ENCODE data around the gene DUS2. TPM values are rescaled to one million over a fixed set of nuclear protein-coding genes. Genes with fewer than 3 reads are reported as not detected.

DUS2 gene
- total RNA-seq, 1 experiment from 2014 or later, result 19.9 TPM

DNA sequence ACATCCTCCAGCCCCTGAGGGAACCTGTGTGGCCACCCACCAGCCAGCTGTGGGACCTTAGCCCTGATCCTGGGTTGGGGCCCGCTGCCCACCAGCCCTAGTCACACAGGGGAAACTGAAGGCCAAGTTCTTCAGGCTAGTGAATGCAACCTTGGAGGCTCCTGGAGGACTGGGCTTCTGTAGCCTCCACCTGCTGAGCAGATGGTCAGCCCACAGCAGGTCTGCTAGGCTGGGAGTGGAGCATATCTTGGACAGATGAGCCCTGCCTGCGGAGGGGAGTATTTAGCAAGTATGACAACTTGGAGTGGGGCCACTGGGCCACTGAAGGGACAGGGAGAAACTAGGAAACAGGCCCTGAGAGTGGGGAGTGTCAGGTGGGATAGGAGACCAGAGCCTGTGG, 46.9 kb upstream of the DUS2 start:
- Histone ChIP-seq H3K27me3 (ENCODE audit: low read length) (no peaks in the 10 kb centered on the region), H3K9me2 (replicated peaks; ENCODE audit: low read length) (no peaks in the 10 kb centered on the region), H3K4me3 (ENCODE audit: low read length) (no peak overlapping the region), H3K9ac (ENCODE audit: low read length) (no peak overlapping the region), H3K4me2 (ENCODE audit: low read length) (no peak overlapping the region), H3K79me2 (ENCODE audit: low read length) (no peaks in the 10 kb centered on the region), H3K36me3 (ENCODE audit: low read depth, low read length) (no peaks in the 10 kb centered on the region), H3K4me1 (ENCODE audit: insufficient read depth, low read length) (no peaks in the 10 kb centered on the region), H3K9me3 (ENCODE audit: low read length) (no peaks in the 10 kb centered on the region), H3F3A (ENCODE audit: low read length, unreplicated experiment) (no peaks in the 10 kb centered on the region), H4K20me1 (ENCODE audit: low read length) (no peaks in the 10 kb centered on the region), H3K27ac (ENCODE audit: low read length) (no peak overlapping the region), H2AFZ (ENCODE audit: low read length) (no peak overlapping the region)
- DNase-seq (no peak), ATAC-seq (no peak)
- POLR2A ChIA-PET (ENCODE audit: unreplicated experiment), result no interaction called here
- BruUV-seq (replicated peaks), result no TSS peak
- CTCF ChIA-PET, result no interaction called here
- intact Hi-C loops (cut with micrococcal nuclease), result no loop called here
- TF ChIP-seq, protein P1, sequence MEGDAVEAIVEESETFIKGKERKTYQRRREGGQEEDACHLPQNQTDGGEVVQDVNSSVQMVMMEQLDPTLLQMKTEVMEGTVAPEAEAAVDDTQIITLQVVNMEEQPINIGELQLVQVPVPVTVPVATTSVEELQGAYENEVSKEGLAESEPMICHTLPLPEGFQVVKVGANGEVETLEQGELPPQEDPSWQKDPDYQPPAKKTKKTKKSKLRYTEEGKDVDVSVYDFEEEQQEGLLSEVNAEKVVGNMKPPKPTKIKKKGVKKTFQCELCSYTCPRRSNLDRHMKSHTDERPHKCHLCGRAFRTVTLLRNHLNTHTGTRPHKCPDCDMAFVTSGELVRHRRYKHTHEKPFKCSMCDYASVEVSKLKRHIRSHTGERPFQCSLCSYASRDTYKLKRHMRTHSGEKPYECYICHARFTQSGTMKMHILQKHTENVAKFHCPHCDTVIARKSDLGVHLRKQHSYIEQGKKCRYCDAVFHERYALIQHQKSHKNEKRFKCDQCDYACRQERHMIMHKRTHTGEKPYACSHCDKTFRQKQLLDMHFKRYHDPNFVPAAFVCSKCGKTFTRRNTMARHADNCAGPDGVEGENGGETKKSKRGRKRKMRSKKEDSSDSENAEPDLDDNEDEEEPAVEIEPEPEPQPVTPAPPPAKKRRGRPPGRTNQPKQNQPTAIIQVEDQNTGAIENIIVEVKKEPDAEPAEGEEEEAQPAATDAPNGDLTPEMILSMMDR (conservative IDR thresholded peaks at IDR 0.05; ENCODE audit: low read depth, low read length), result no peak
- no peak for TF ChIP-seq EZH2phosphoT487 (IDR thresholded peaks at IDR 0.05; ENCODE audit: borderline replicate concordance, low read length)
- no peak for TF ChIP-seq EZH2 (IDR thresholded peaks at IDR 0.05; ENCODE audit: low read length, unreplicated experiment)

DNA sequence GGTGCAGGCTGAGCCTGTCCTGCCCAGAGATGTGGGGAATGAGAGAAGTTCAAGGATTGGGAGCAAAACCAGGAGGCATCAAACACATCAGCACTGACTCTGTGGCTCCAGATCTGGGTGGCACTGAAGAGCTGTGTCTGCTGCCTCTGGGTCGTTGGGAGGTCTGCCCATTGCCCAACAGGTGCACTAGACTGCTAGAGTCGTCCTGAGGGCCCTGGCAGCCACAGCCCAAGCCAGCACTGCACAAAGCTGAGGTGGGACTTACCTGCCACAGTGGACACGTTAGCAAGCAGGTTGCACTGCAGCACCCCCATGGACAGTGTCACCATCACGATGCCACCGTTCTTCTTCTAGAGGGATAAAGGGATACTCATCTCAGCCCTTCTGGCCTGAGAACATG, 46.1 kb upstream of the DUS2 start:
- TF ChIP-seq EZH2phosphoT487 (IDR thresholded peaks at IDR 0.05; ENCODE audit: borderline replicate concordance, low read length) (no peak), EZH2 (IDR thresholded peaks at IDR 0.05; ENCODE audit: low read length, unreplicated experiment) (no peak)
- TF ChIP-seq, protein P1 (conservative IDR thresholded peaks at IDR 0.05; ENCODE audit: low read depth, low read length), result no peak
- Histone ChIP-seq H3F3A (ENCODE audit: low read length, unreplicated experiment) (no peaks in the 10 kb centered on the region), H3K27me3 (ENCODE audit: low read length) (no peaks in the 10 kb centered on the region), H4K20me1 (ENCODE audit: low read length) (no peaks in the 10 kb centered on the region), H3K9ac (ENCODE audit: low read length) (no peak overlapping the region), H3K36me3 (ENCODE audit: low read depth, low read length) (no peaks in the 10 kb centered on the region), H3K4me3 (ENCODE audit: low read length) (no peak overlapping the region), H3K9me2 (replicated peaks; ENCODE audit: low read length) (no peaks in the 10 kb centered on the region), H3K4me1 (ENCODE audit: insufficient read depth, low read length) (no peaks in the 10 kb centered on the region), H2AFZ (ENCODE audit: low read length) (no peak overlapping the region), H3K79me2 (ENCODE audit: low read length) (no peaks in the 10 kb centered on the region), H3K27ac (ENCODE audit: low read length) (no peak overlapping the region), H3K9me3 (ENCODE audit: low read length) (no peaks in the 10 kb centered on the region), H3K4me2 (ENCODE audit: low read length) (no peak overlapping the region)
- BruUV-seq (replicated peaks), result no TSS peak
- ATAC-seq (no peak), DNase-seq (no peak)
- POLR2A ChIA-PET (ENCODE audit: unreplicated experiment), result no interaction called here
- intact Hi-C loops (cut with micrococcal nuclease), result no loop called here
- CTCF ChIA-PET, result no interaction called here

DNA sequence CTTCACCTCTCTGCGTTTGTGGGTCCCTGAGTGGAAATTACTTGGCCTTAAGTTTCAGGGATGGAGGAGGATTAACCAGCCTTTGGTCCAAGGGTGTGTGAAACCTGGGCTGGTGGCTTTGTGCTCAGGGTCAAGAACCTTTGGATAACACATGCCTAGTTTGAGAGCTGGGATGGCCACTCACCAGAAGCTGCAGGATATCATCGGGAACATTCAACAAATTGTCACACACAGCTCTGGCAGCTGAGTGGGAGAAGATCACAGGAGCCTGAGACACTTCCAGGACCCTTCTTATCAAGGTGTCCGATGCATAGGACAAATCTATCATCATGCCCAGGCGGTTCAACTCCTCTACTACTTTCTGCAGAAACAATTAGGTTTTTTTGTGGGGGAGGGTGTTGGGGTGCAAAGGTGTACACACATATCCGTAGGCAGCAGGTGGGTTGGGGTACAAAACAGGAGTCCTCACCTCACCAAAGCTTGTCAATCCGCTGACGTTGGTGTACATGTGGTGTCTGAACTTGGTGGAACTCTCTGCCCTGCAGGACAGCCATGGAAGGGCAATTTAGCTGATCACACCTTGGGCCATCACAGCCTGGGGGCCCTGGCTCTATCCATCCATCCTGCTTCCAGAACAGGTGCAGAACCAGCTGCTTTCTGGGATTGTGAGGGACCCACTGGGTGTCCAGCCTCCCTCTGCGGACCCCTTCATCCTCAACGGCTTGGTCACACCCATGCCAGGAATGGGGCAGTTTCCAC, 45.4 kb upstream of the DUS2 start:
- Histone ChIP-seq H3K36me3 (ENCODE audit: low read depth, low read length) (no peaks in the 10 kb centered on the region), H3K4me1 (ENCODE audit: insufficient read depth, low read length) (no peaks in the 10 kb centered on the region), H3K9ac (ENCODE audit: low read length) (no peak overlapping the region), H3K27ac (ENCODE audit: low read length) (no peak overlapping the region), H3K4me2 (ENCODE audit: low read length) (no peak overlapping the region), H2AFZ (ENCODE audit: low read length) (no peak overlapping the region), H4K20me1 (ENCODE audit: low read length) (no peaks in the 10 kb centered on the region), H3K79me2 (ENCODE audit: low read length) (no peaks in the 10 kb centered on the region), H3K27me3 (ENCODE audit: low read length) (no peaks in the 10 kb centered on the region), H3K4me3 (ENCODE audit: low read length) (no peak overlapping the region), H3F3A (ENCODE audit: low read length, unreplicated experiment) (no peaks in the 10 kb centered on the region), H3K9me3 (ENCODE audit: low read length) (no peaks in the 10 kb centered on the region), H3K9me2 (replicated peaks; ENCODE audit: low read length) (no peaks in the 10 kb centered on the region)
- intact Hi-C loops (cut with micrococcal nuclease), result no loop called here
- no TSS peak for BruUV-seq (replicated peaks)
- no peak for TF ChIP-seq EZH2phosphoT487 (IDR thresholded peaks at IDR 0.05; ENCODE audit: borderline replicate concordance, low read length)
- TF ChIP-seq, protein P1 (conservative IDR thresholded peaks at IDR 0.05; ENCODE audit: low read depth, low read length), result no peak
- TF ChIP-seq EZH2 (IDR thresholded peaks at IDR 0.05; ENCODE audit: low read length, unreplicated experiment), result no peak
- ATAC-seq (no peak), DNase-seq (no peak)
- ChIA-PET CTCF (no interaction called here), POLR2A (ENCODE audit: unreplicated experiment) (no interaction called here)
